ENCODE results near the gene SELENOO. TPM values are rescaled to one million over a fixed set of nuclear protein-coding genes. Genes with fewer than 3 reads are reported as not detected.

The SELENOO gene, protein sequence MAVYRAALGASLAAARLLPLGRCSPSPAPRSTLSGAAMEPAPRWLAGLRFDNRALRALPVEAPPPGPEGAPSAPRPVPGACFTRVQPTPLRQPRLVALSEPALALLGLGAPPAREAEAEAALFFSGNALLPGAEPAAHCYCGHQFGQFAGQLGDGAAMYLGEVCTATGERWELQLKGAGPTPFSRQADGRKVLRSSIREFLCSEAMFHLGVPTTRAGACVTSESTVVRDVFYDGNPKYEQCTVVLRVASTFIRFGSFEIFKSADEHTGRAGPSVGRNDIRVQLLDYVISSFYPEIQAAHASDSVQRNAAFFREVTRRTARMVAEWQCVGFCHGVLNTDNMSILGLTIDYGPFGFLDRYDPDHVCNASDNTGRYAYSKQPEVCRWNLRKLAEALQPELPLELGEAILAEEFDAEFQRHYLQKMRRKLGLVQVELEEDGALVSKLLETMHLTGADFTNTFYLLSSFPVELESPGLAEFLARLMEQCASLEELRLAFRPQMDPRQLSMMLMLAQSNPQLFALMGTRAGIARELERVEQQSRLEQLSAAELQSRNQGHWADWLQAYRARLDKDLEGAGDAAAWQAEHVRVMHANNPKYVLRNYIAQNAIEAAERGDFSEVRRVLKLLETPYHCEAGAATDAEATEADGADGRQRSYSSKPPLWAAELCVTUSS
- 12.3 to 20.5 TPM (median 20.0 TPM) in 5 replicates for total RNA-seq (2022; extraction: Qiagen RNA extraction)

DNA sequence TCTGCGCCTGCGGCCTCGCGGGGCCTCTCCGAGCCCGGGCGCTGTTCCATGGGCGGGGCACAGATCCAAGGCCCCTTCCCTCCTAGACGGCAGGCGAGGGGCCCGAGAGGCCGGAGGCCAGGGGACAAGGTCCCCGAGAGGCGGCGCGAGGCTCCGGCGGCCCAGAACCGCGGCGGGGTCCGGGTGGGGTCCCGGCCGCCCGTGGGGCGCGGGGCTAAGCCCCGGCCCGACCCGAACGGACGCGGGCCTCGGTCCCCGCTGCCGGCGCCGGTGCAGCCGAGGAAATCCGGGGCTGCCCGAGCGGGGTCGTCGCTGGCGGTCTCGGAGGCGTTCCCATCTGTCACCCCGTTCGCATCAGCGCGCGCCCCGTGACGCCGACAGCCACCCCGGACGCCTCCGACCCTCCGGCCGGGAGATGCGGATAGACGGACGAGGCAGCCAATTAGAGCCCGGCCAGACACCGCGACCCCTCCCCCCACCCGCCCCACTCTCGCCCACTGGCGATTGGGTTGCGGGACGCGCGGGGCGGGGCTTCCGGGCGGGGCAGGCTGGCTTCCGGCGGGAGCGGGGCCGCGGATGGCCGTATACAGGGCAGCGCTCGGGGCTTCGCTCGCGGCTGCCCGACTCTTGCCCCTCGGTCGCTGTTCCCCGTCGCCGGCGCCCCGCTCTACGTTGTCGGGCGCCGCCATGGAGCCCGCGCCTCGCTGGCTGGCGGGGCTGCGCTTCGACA lies at the start of gene SELENOO:
Gene SELENOO, plus strand, starts transcription at position 551 of the 730 bp plus-strand sequence. Its CDS starts 26 bp downstream, at position 577.

DNA sequence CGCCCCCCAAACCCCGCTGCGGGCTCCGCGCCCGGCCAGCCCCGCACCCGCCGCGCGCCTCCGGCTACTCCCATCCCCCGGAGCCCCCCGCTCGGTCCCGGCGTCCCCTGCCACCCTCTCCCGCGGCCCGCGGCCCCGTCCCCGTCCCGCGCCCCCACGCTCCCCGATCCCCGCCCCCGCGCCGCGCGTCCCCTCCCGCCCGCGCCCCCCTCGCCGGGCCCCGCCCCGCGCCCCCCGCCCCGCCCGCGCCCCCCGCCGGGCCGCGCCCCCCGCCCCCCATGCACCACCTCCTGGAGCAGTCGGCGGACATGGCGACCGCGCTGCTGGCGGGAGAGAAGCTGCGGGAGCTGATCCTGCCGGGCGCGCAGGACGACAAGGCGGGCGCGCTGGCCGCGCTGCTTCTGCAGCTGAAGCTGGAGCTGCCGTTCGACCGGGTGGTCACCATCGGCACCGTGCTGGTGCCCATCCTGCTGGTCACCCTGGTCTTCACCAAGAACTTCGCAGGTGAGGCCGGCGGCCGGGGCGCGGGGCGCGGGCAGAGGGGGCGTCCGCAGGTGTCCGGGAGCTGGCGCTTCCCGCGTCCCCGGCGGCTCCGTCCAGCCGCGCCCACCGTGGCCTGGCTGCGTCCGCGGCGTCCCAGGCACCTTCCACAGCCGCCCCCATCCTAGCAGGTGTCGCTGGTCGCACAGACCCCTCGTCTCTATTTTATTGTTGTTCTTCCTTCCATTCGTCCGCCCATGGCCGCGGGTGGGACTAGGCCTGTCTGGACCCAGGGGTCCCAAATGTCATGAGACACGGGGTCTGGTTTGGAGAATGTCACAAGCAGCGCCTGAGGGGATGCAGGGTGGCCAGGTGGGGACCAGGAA lies 30.1 kb upstream of the SELENOO start, which contains the start of gene PANX2:
Gene PANX2, plus strand, starts transcription at position 279 of the 866 bp plus-strand sequence. Its CDS starts 0 bp downstream, at position 279.

GRCh38 chr22:50185375-50186087 lies 15.3 kb upstream of the SELENOO start, which contains the start of gene TRABD:
Gene TRABD, plus strand, starts transcription at chr22:50185913. Its CDS starts 7,148 bp downstream, at chr22:50193061.

DNA sequence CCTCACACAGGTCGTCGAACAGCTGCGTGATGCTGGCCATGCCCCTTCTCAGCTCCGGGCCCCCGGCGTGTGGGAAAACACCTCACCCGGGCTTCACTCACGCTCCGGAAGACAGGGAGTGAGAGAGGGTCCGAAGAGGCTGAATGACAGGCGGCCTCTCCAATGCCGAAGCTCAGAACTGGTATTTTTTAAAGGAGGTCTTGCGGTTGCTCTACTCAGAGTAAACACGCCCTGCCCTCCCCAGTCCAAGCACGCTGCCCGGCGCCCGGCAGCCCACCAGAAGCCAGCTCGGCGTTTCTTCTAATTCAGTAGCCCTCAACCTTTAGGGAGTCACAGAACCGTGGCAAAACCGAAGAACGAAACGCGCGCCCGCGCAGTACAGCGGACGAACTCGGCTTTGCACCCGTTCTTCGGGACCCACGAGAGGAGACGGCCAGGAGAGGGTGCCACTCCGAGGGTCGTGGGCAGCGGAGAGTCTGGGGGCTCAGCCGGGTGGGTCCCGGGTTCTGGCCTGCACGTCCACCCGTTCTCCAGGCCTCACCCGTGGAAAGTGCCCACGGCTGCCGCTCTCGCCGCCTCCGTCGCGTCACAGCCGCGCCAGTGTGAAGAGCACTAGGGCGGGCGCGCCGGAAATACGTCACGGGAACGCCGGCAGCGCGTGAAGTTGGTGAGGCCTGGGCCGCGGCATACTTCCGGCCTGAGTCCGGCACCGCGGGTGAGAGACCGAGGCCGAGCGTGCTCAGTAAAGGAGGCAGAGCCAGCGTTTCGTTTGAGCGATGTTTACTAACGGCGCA lies 43.8 kb downstream of the SELENOO start, which contains the start of gene TUBGCP6:
Gene TUBGCP6, minus strand, starts transcription at position 604 of the 794 bp plus-strand sequence. Its CDS starts 564 bp downstream, at position 40.

GRCh38 chr22:50250555-50251476 lies 50.0 kb downstream of the SELENOO start, which contains the start of gene HDAC10:
Gene HDAC10, minus strand, starts transcription at chr22:50251265. Its CDS starts 233 bp downstream, at chr22:50251032.

GRCh38 chr22:50261615-50262459 lies 61.0 kb downstream of the SELENOO start, which contains the start of gene MAPK12:
Gene MAPK12, minus strand, starts transcription at chr22:50261683. Its CDS starts 174 bp downstream, at chr22:50261509.

Other genes with a start within 250 kb of the SELENOO start
- gene PIM3, start 240.2 kb upstream of the SELENOO start, total RNA-seq (2022; extraction: Qiagen RNA extraction), result 36.1 to 78.7 TPM (median 74.6 TPM) in 5 replicates
- gene IL17REL, start 188.2 kb upstream of the SELENOO start, total RNA-seq (2022; extraction: Qiagen RNA extraction), result 0.04 to 0.06 TPM (median 0.05 TPM) in 5 replicates
- gene TTLL8, start 142.7 kb upstream of the SELENOO start, total RNA-seq (2022; extraction: Qiagen RNA extraction), result not detected in 5 replicates
- gene MLC1, start 115.6 kb upstream of the SELENOO start, total RNA-seq (2022; extraction: Qiagen RNA extraction), result not detected in 5 replicates
- gene MOV10L1, start 111.0 kb upstream of the SELENOO start, total RNA-seq (2022; extraction: Qiagen RNA extraction), result not detected in 5 replicates
- gene PANX2, start 30.3 kb upstream of the SELENOO start, total RNA-seq (2022; extraction: Qiagen RNA extraction), result 5.1 to 7.0 TPM (median 6.5 TPM) in 5 replicates
- gene TRABD, start 15.1 kb upstream of the SELENOO start, total RNA-seq (2022; extraction: Qiagen RNA extraction), result 21.9 to 37.7 TPM (median 37.1 TPM) in 5 replicates
- gene TUBGCP6, start 44.0 kb downstream of the SELENOO start, total RNA-seq (2022; extraction: Qiagen RNA extraction), result 6.1 to 12.0 TPM (median 11.0 TPM) in 5 replicates
- 6.5 to 14.1 TPM (median 12.6 TPM) in 5 replicates for gene HDAC10, start 50.3 kb downstream of the SELENOO start, total RNA-seq (2022; extraction: Qiagen RNA extraction)
- 17.2 to 30.4 TPM (median 25.2 TPM) in 5 replicates for gene MAPK12, start 60.7 kb downstream of the SELENOO start, total RNA-seq (2022; extraction: Qiagen RNA extraction)
- 5.2 to 7.7 TPM (median 7.0 TPM) in 5 replicates for gene MAPK11, start 69.4 kb downstream of the SELENOO start, total RNA-seq (2022; extraction: Qiagen RNA extraction)
- 86.0 to 120 TPM (median 115 TPM) in 5 replicates for gene PLXNB2, start 106.6 kb downstream of the SELENOO start, total RNA-seq (2022; extraction: Qiagen RNA extraction)
- 2.4 to 5.1 TPM (median 2.7 TPM) in 5 replicates for gene DENND6B, start 126.0 kb downstream of the SELENOO start, total RNA-seq (2022; extraction: Qiagen RNA extraction)
- gene PPP6R2, start 142.3 kb downstream of the SELENOO start, total RNA-seq (2022; extraction: Qiagen RNA extraction), result 9.1 to 14.9 TPM (median 12.3 TPM) in 5 replicates